Fibroblast of lung (primary cell): Measurements from ENCODE around the gene ANKRD13A. TPM values are rescaled to one million over a fixed set of nuclear protein-coding genes. Genes with fewer than 3 reads are reported as not detected.

Experiments used
- DNase-seq, 2 donors: peaks; one replicate each; pipeline versions ENCODE4 v3.0.0 to v3.0.0-alpha.2; 2010; ENCODE audit warnings: low read depth in 2 of 2
- H2AFZ ChIP-seq: 2 replicates; pipeline ENCODE4 v1.5.1; 2012; ENCODE audit warnings: low read length, control low read depth, inconsistent platforms
- H3K27ac ChIP-seq: 2 replicates; pipeline ENCODE4 v1.5.1; 2011; ENCODE audit warnings: low read length, control low read depth; ENCODE audit not compliant: insufficient read depth
- H3K27me3 ChIP-seq: 2 replicates; pipeline ENCODE4 v1.5.1; 2011; ENCODE audit warnings: mild to moderate bottlenecking, low read length; ENCODE audit not compliant: control insufficient read depth, insufficient read depth
- H3K36me3 ChIP-seq: 2 replicates; pipeline ENCODE4 v1.5.1; 2011; ENCODE audit warnings: low read length; ENCODE audit not compliant: control insufficient read depth, insufficient read depth
- H3K4me1 ChIP-seq: 2 replicates; pipeline ENCODE4 v1.5.1; 2011; ENCODE audit warnings: low read length; ENCODE audit not compliant: control insufficient read depth, insufficient read depth; ENCODE audit errors: extremely low read depth
- H3K4me2 ChIP-seq: 2 replicates; pipeline ENCODE4 v1.5.1; 2011; ENCODE audit warnings: low read length, control low read depth; ENCODE audit not compliant: insufficient read depth; ENCODE audit errors: extremely low read depth
- H3K4me3 ChIP-seq, 4 experiments: fragments of 200-600 bp in 1 of 4; sonication (generic) in 1 of 4; replicated peaks in 1 of 4; 2 replicates each; pipeline ENCODE4 v1.5.1; 2011 to 2016; ENCODE audit warnings: low read length in 4 of 4, low read depth in 3 of 4, mild to moderate bottlenecking in 3 of 4, control low read depth in 2 of 4, inconsistent platforms in 1 of 4, mixed read lengths in 1 of 4; ENCODE audit not compliant: insufficient read depth in 1 of 4; ENCODE audit errors: control extremely low read depth in 1 of 4
- H3K79me2 ChIP-seq: 2 replicates; pipeline ENCODE4 v1.5.1; 2012; ENCODE audit warnings: mild to moderate bottlenecking, low read length, inconsistent platforms; ENCODE audit not compliant: control insufficient read depth, insufficient read depth
- H3K9ac ChIP-seq: 2 replicates; pipeline ENCODE4 v1.5.1; 2011; ENCODE audit warnings: mild to moderate bottlenecking, low read length, control low read depth; ENCODE audit not compliant: insufficient read depth
- H3K9me3 ChIP-seq: 2 replicates; pipeline ENCODE4 v1.5.1; 2012; ENCODE audit warnings: low read depth, low read length; ENCODE audit not compliant: control insufficient read depth, insufficient read depth
- H4K20me1 ChIP-seq: 2 replicates; pipeline ENCODE4 v1.5.1; 2011; ENCODE audit warnings: low read length; ENCODE audit not compliant: control insufficient read depth, insufficient read depth; ENCODE audit errors: extremely low read depth
- EZH2 ChIP-seq: IDR thresholded peaks from 2 replicates; pipeline ENCODE4 v1.5.1; 2012; ENCODE audit warnings: low read length, control low read depth, mild to moderate bottlenecking; ENCODE audit errors: missing control alignments
- polyA plus RNA-seq, 2 donors: library from polyadenylated mRNA; depleted of rRNA in 1 of 2; stranded (reverse) in 1 of 2; unstranded in 1 of 2; fragments of >200 nt; gene quantifications; 2 replicates each; pipeline ENCODE4 v1.2.1, GENCODE V29; 2011 to 2012; ENCODE audit warnings: missing spikeins in 1 of 2
- total RNA-seq: library from RNA; depleted of rRNA; stranded (reverse); fragments of >200 nt; gene quantifications from 2 replicates; pipeline ENCODE4 v1.2.1, GENCODE V29; 2014
- TF ChIP-seq, protein P1 (sequence below), 2 donors: IDR thresholded peaks in 1 of 2; conservative IDR thresholded peaks in 1 of 2; 1 replicate in 1 of 2; 2 replicates in 1 of 2; pipeline ENCODE4 v1.5.1; 2011 to 2012; ENCODE audit warnings: low read length in 2 of 2, control low read depth in 1 of 2, inconsistent platforms in 1 of 2, low read depth in 1 of 2, mild to moderate bottlenecking in 1 of 2

ANKRD13A gene
- total and polyA plus RNA-seq, 2 donors (not counting 1 experiment from before 2014, with no cell fraction given) = 168 to 340 TPM

DNA sequence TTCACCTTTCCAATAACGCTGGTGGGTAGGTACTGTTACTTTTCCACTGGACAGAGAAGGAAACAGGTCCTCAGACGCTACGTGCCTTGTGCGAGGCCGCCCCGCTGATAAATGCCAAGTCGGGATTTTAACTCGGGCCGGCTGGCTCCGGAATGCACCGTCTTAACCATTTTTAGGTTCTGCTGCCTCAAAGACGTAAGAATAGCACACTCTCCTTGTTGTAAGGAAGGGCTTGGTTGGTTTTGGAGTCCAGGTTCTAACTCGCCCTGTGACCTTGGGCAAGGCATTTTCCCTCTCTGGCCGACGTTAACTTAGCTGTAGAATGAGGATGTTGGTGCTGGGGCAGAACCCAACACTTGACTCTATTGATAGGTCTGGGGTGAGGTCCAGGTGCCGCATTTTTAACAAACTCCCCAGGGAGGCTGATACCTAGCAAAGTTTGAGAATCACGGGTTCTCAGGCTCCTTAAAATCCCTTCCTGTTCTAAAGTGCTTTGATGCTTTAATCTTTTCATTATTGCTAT lies 814 bp downstream of the ANKRD13A start:
- peaks cover 13% of the 10 kb centered on the region for H3K4me1 ChIP-seq
- peak; percentile 47 to 57 for DNase-seq
- H3K4me2 ChIP-seq = peak overlapping the region; percentile 83
- no peaks in the 10 kb centered on the region for H3K27me3 ChIP-seq
- peaks cover 64% of the 10 kb centered on the region for H3K79me2 ChIP-seq
- H3K4me3 ChIP-seq = peak overlapping the region; percentile 67 to 95 (median 81)
- H3K27ac ChIP-seq = peak overlapping the region; percentile 89
- TF ChIP-seq, protein P1, sequence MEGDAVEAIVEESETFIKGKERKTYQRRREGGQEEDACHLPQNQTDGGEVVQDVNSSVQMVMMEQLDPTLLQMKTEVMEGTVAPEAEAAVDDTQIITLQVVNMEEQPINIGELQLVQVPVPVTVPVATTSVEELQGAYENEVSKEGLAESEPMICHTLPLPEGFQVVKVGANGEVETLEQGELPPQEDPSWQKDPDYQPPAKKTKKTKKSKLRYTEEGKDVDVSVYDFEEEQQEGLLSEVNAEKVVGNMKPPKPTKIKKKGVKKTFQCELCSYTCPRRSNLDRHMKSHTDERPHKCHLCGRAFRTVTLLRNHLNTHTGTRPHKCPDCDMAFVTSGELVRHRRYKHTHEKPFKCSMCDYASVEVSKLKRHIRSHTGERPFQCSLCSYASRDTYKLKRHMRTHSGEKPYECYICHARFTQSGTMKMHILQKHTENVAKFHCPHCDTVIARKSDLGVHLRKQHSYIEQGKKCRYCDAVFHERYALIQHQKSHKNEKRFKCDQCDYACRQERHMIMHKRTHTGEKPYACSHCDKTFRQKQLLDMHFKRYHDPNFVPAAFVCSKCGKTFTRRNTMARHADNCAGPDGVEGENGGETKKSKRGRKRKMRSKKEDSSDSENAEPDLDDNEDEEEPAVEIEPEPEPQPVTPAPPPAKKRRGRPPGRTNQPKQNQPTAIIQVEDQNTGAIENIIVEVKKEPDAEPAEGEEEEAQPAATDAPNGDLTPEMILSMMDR (conservative IDR thresholded peaks at IDR 0.05 in 1 of 2, IDR thresholded peaks at IDR 0.05 in 1 of 2; ENCODE audit: low read depth in 1 of 2, low read length in 2 of 2) = no peak
- no peak for TF ChIP-seq EZH2
- H3K9me3 ChIP-seq = no peaks in the 10 kb centered on the region
- H3K36me3 ChIP-seq = peaks cover 11% of the 10 kb centered on the region
- peak overlapping the region; percentile 93 for H3K9ac ChIP-seq
- H2AFZ ChIP-seq = no peak overlapping the region
- no peaks in the 10 kb centered on the region for H4K20me1 ChIP-seq

- Histone ChIP-seq H3K27me3 (no peaks in the 10 kb centered on the region), H3K36me3 (peaks cover 14% of the 10 kb centered on the region), H2AFZ (no peak overlapping the region), H3K9ac (no peak overlapping the region), H4K20me1 (no peaks in the 10 kb centered on the region), H3K4me2 (peak overlapping the region; percentile 83), H3K4me3 (peak overlapping the region in 3 of 4 experiments; percentile 42 to 95 (median 75)), H3K9me3 (no peaks in the 10 kb centered on the region), H3K4me1 (peaks cover 13% of the 10 kb centered on the region), H3K27ac (peak overlapping the region; percentile 82), H3K79me2 (peaks cover 68% of the 10 kb centered on the region)
- TF ChIP-seq EZH2 = no peak
- TF ChIP-seq, protein P1 (conservative IDR thresholded peaks at IDR 0.05 in 1 of 2, IDR thresholded peaks at IDR 0.05 in 1 of 2; ENCODE audit: low read depth in 1 of 2, low read length in 2 of 2) = no peak
- DNase-seq = peak in 1 of 2 donors; percentile 96
Observed at GRCh38 chr12:110001596-110001995, 2.4 kb downstream of the ANKRD13A start.

DNA sequence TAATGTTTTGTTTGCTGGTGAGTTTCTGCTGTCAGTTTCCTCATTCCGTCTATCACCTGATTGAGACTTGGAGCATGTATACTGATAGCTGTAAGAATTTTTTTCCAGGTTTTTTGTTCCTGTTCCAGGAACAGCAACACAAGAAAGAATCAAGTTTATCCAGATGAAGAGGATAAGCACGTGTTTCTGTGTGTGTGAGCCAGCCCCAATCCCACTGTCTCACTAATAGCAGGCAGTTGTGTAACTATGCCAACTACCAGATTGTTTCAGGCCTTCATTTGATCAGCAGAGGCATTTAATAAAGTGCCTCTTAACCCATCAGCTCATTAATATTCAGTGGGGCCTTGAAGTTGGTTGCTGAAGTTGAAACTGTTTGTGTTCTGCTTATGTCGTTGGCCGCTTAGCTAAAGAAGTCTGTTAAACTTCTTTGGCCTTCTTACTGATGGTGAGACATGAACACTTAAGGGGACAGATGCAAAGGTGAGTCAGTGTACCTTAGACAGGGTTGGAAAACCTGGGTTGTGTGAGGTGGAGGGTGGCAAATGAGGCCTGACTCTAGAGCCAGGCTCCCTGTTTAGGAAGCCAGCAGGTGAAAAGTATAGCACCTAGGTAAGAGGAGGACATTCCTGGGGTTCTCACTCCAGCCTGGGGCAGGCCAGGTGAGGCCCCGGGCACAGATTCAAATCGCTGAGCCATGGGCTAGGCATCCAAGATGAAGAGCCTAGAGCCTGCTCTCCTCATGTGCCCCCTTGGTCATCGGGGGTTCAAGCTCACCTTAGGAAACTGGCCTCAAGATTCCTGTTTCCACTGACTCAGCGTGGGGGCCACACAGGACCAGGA lies 3.7 kb downstream of the ANKRD13A start:
- Histone ChIP-seq H3K4me3 (peak overlapping the region in 2 of 4 experiments; percentile 12 to 39), H3K79me2 (peaks cover 81% of the 10 kb centered on the region), H2AFZ (no peak overlapping the region), H3K4me2 (peak overlapping the region; percentile 72), H3K36me3 (peaks cover 14% of the 10 kb centered on the region), H3K9ac (no peak overlapping the region), H3K4me1 (peaks cover 13% of the 10 kb centered on the region), H4K20me1 (no peaks in the 10 kb centered on the region), H3K9me3 (no peaks in the 10 kb centered on the region), H3K27me3 (no peaks in the 10 kb centered on the region), H3K27ac (peak overlapping the region; percentile 82)
- no peak for TF ChIP-seq EZH2
- TF ChIP-seq, protein P1 (conservative IDR thresholded peaks at IDR 0.05 in 1 of 2, IDR thresholded peaks at IDR 0.05 in 1 of 2; ENCODE audit: low read depth in 1 of 2, low read length in 2 of 2) = no peak
- peak; percentile 43 to 58 for DNase-seq
